IPS-NIHi7 (cell line): ENCODE data around the gene UBIAD1.
"Not testable (repeated sequence)": the region's sequence is repeated elsewhere in the genome, so short reads cannot be mapped to it uniquely, and the experiment has no call there.

Experiments
- DNase-seq: peaks from one replicate; pipeline ENCODE4 v3.0.0; 2012; ENCODE audit warnings: mixed read lengths; ENCODE audit errors: extremely low spot score

UBIAD1 gene

GRCh38 chr1:11279630-11280029 is 6.6 kb downstream of the UBIAD1 start:
- no peak for DNase-seq

GRCh38 chr1:11280719-11281376 is 7.8 kb downstream of the UBIAD1 start:
- DNase-seq, result no peak

DNA sequence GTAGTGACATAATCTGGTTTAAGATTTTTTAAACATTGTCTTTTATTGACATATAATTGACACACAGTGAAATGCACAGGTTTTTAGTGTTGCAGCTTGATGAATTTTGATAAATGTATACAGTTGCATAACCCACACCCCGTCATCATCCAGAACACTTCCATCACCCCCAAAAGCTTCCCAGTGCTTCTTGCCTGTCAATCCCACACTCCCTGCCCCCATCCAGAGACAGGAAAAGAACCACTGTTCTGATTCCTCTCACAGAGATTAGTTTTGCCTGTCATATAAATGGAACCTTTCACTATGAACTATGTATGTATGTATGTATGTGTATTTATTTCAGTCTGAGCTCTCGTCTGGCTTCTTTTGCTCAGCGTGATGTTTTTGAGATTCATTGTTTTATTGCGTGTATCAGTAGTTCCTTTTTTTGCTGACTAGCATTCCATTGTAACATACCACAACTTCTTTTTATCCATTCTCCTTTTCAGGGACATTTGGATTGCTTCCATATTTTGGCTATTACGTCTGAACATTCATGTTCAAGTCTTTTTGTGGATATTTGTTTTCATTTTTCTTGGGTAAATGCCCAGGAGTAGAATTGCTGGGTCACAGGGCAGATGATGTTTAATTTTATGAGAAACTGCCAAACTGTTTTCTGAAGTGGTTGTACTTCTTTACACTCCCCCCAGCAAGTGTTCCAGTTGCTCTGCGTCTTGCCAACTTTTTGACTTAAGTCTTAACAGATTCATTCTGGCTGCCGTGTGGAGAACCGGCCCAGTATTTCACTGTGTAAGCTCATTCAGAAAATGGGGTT is 8.7 kb downstream of the UBIAD1 start:
- no peak for DNase-seq

DNA sequence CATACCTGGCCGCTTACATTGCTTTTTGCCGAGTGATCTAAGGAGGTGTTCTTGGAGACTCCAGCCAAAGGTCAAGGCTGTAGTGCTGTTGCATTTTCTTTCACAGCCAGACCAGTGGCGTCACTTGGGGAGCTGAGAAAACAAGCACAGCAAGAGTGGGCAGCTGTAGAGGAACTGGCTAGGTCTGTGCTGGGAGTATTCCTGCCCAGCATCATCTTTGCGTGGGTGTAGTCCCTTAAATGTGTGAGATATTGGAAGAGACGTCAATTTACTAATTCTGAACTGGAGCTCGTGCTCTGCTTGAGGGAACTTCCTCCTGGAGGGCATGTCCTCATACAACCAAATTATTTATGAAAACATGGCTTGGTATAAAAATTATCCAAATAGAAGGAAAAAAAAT is 10.2 kb downstream of the UBIAD1 start:
- DNase-seq, result no peak

- DNase-seq, result no peak
Measured at GRCh38 chr1:11284784-11285183, 11.8 kb downstream of the UBIAD1 start.

DNA sequence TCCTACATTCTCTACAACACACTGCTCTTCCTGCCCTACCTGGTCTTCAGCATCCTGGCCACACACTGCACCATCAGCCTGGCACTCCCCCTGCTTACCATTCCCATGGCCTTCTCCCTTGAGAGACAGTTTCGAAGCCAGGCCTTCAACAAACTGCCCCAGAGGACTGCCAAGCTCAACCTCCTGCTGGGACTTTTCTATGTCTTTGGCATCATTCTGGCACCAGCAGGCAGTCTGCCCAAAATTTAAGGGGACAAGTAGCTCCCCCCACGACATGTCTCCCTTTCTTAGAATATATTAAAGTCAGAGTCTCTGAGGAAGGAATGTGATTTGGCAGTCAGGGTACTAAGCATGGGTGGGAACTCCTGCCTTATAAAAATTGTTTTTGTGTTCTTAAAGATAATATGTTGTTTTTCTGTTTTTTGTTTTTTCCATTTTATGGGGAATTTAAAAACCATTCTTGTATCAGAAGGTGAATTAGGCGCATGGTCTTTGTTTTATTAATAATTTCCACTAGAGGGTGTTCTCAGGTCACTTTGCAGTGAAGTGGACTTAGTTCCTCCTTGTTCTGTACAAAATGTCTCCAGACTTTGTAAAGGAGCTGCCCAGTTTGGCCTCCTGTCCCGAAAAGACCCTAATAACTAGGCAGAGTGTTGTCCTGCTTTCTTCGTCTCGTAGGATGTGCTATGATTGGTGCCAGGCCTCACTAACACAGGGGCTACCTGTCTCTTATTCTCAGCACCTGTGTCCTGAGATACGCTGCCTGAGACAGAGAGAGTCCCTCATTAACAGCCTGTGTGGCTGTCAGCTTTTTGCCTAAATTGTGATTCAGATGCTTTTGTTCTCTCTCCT is 13.1 kb downstream of the UBIAD1 start:
- peak; percentile 26 for DNase-seq

DNA sequence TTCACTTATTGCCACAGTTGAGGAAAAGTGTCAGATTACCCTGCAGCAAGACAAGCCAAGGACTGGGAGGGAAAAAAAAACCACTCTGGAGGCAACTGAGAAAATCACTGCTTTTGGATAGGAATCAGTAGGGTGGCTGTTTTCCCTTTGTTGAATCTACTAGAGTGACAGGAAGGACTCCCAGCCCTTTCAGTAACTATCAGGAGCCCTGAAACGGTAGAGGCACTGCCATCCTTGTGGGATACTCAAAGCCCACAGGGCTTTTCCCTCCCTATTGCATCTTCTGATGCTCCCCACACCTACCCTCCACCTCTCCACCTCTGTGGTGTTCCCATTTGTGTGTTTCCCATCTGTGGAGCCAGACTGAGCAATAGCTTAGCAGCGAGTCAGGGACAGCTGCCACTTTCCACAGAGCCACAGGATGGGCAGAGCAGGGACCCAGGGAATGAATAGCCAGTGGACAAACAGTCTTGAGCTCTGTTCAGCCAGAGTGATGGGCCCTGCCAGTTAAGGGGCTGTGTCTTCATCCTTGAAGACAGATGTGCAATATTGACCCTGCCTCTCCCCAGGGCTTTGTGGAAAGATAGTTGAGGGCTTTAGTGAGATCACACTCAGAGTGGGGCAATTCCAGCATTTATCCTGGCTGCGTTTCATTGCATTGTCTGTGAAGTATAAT is 13.9 kb downstream of the UBIAD1 start:
- DNase-seq, result peak; percentile 57

- no peak for DNase-seq
Measured at GRCh38 chr1:11289064-11289463, 16.1 kb downstream of the UBIAD1 start.

GRCh38 chr1:11291049-11291448 is 18.1 kb downstream of the UBIAD1 start:
- no peak for DNase-seq

DNA sequence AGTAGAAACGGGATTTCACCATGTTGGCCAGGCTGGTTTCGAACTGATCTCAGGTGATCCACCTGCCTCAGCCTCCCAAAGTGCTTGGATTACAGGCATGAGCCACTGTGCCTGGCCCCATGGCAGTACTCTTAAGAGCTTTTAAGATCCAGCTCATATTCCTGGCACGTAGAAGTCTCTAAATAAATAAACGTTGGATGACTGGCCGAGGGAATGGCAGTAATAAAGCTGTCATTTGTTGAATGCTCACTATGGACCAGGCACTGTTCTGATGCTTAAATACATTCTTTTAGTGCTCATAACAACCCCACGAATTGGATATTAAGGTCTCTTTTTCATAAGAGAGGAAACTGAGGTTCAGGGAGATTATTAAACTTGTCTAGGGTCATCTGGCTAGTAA is 20.9 kb downstream of the UBIAD1 start:
- DNase-seq, result no peak

DNA sequence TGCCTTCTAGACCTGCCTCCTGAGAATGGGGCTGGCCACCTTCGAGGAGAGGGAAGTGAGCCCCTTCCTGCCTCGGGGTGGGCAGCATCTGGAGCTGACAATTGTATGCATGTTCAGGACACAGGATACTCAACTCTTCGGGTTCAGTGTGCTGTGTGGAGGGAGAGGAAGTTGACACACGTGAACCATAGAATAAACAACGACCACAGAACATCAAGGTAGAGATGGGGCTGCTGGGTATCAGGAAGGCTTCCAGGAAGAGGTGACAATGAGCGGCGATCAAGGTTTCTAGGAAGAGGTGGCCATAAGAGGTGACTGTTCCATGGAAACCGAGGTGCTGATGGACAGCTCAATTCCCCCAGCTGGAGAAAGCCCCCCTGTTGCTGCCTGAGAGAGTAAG is 22.0 kb downstream of the UBIAD1 start:
- no peak for DNase-seq

GRCh38 chr1:11295905-11296304 is 22.9 kb downstream of the UBIAD1 start:
- DNase-seq, result no peak

GRCh38 chr1:11297774-11298173 is 24.8 kb downstream of the UBIAD1 start:
- not testable (repeated sequence) for DNase-seq

- no peak for DNase-seq
Measured at GRCh38 chr1:11298390-11299224, 25.6 kb downstream of the UBIAD1 start.

- DNase-seq, result no peak
Measured at GRCh38 chr1:11299225-11299574, 26.2 kb downstream of the UBIAD1 start.

- no peak for DNase-seq
Measured at GRCh38 chr1:11301601-11302000, 28.6 kb downstream of the UBIAD1 start.

- no peak for DNase-seq
Measured at GRCh38 chr1:11302366-11302765, 29.4 kb downstream of the UBIAD1 start.

GRCh38 chr1:11305516-11305915 is 32.5 kb downstream of the UBIAD1 start:
- not testable (repeated sequence) for DNase-seq

DNA sequence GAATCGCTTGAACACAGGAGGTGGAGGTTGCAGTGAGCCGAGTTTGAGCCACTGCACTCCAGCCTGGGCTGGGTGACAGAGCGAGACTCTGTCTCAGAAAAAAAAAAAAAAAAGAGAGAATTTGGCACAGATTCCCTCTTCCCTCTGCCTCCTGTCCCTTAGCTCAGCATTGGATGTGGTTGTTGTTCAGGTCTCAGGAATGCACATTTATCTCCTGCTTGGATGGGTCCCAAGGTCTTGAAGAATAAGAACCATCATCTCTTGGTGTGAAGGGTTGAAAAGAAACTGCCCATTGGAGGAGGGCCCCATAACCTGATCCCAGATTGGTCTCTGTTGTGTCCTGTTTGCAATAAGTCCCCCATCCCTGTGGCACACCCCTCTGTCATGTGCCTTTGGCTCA is 34.9 kb downstream of the UBIAD1 start:
- no peak for DNase-seq

DNA sequence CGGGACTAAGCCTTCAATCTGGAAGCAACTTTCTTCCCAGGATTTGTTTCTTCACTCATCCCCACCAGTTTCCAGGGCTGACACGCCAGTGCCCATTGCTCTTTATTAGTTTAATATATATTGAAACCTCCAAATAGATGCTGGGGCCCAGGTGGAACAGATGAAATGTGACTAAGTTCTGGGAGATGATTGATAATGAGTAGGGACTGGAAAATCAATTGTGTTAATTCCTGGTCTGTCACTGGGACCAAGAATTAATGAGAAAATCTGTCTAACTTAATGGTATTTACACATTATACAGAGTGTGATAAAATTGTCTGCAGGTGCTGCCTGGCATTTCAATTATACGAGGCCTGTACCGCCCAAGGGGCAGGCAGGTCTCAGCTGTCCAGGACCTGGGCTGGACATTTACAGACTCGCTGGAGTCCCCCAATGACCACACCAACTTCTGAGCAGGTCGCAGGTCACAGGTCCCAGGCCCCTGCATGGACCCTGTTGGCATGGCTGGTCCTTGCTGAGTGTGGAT is 35.8 kb downstream of the UBIAD1 start:
- no peak for DNase-seq

GRCh38 chr1:11309385-11309784 is 36.4 kb downstream of the UBIAD1 start:
- no peak for DNase-seq
